Measurements from ENCODE around the gene RAB40C. TPM values are rescaled to one million over a fixed set of nuclear protein-coding genes. Genes with fewer than 3 reads are reported as not detected.

The RAB40C gene
- total RNA-seq, 1 experiment from 2014 or later: 20.8 TPM

Other genes starting within 250 kb of the RAB40C start
- 46.9 and 48.3 TPM in 2 replicates for gene AXIN1, start 237.3 kb upstream of the RAB40C start, total RNA-seq (2014; rRNA removed; shearing (Covaris generic); ENCODE audit: low replicate concordance)
- gene MRPL28, start 219.5 kb upstream of the RAB40C start, total RNA-seq (2014; rRNA removed; shearing (Covaris generic); ENCODE audit: low replicate concordance): 172 and 192 TPM in 2 replicates
- 34.2 and 35.5 TPM in 2 replicates for gene PGAP6, start 208.1 kb upstream of the RAB40C start, total RNA-seq (2014; rRNA removed; shearing (Covaris generic); ENCODE audit: low replicate concordance)
- gene NME4, start 192.9 kb upstream of the RAB40C start, total RNA-seq (2014; rRNA removed; shearing (Covaris generic); ENCODE audit: low replicate concordance): 188 and 350 TPM in 2 replicates
- 31.6 and 37.1 TPM in 2 replicates for gene DECR2, start 188.2 kb upstream of the RAB40C start, total RNA-seq (2014; rRNA removed; shearing (Covaris generic); ENCODE audit: low replicate concordance)
- 33.1 and 42.8 TPM in 2 replicates for gene RAB11FIP3, start 164.4 kb upstream of the RAB40C start, total RNA-seq (2014; rRNA removed; shearing (Covaris generic); ENCODE audit: low replicate concordance)
- gene CAPN15, start 62.4 kb upstream of the RAB40C start, total RNA-seq (2014; rRNA removed; shearing (Covaris generic); ENCODE audit: low replicate concordance): 42.2 and 55.9 TPM in 2 replicates
- not detected in 2 replicates for gene PRR35, start 29.7 kb upstream of the RAB40C start, total RNA-seq (2014; rRNA removed; shearing (Covaris generic); ENCODE audit: low replicate concordance)
- gene NHLRC4, start 23.1 kb upstream of the RAB40C start, total RNA-seq (2014; rRNA removed; shearing (Covaris generic); ENCODE audit: low replicate concordance): not detected in 2 replicates
- 13.1 and 31.7 TPM in 2 replicates for gene PIGQ, start 20.1 kb upstream of the RAB40C start, total RNA-seq (2014; rRNA removed; shearing (Covaris generic); ENCODE audit: low replicate concordance)
- gene WFIKKN1, start 40.9 kb downstream of the RAB40C start, total RNA-seq (2014; rRNA removed; shearing (Covaris generic); ENCODE audit: low replicate concordance): not detected in 2 replicates
- 145 and 183 TPM in 2 replicates for gene METTL26, start 46.2 kb downstream of the RAB40C start, total RNA-seq (2014; rRNA removed; shearing (Covaris generic); ENCODE audit: low replicate concordance)
- gene MCRIP2, start 51.8 kb downstream of the RAB40C start, total RNA-seq (2014; rRNA removed; shearing (Covaris generic); ENCODE audit: low replicate concordance): 22.2 and 50.3 TPM in 2 replicates
- 6.0 and 17.3 TPM in 2 replicates for gene WDR90, start 59.3 kb downstream of the RAB40C start, total RNA-seq (2014; rRNA removed; shearing (Covaris generic); ENCODE audit: low replicate concordance)
- 48.7 and 72.8 TPM in 2 replicates for gene RHOT2, start 78.1 kb downstream of the RAB40C start, total RNA-seq (2014; rRNA removed; shearing (Covaris generic); ENCODE audit: low replicate concordance)
- 0.16 TPM in 1 of 2 replicates, not detected in the other for gene RHBDL1, start 85.6 kb downstream of the RAB40C start, total RNA-seq (2014; rRNA removed; shearing (Covaris generic); ENCODE audit: low replicate concordance)
- gene STUB1, start 90.3 kb downstream of the RAB40C start, total RNA-seq (2014; rRNA removed; shearing (Covaris generic); ENCODE audit: low replicate concordance): 301 and 418 TPM in 2 replicates
- gene JMJD8, start 94.3 kb downstream of the RAB40C start, total RNA-seq (2014; rRNA removed; shearing (Covaris generic); ENCODE audit: low replicate concordance): 15.1 and 66.3 TPM in 2 replicates
- 8.0 and 8.2 TPM in 2 replicates for gene WDR24, start 100.3 kb downstream of the RAB40C start, total RNA-seq (2014; rRNA removed; shearing (Covaris generic); ENCODE audit: low replicate concordance)
- gene FBXL16, start 115.7 kb downstream of the RAB40C start, total RNA-seq (2014; rRNA removed; shearing (Covaris generic); ENCODE audit: low replicate concordance): 0.16 and 0.67 TPM in 2 replicates
- gene METRN, start 125.1 kb downstream of the RAB40C start, total RNA-seq (2014; rRNA removed; shearing (Covaris generic); ENCODE audit: low replicate concordance): 33.7 and 71.7 TPM in 2 replicates
- 27.0 and 44.0 TPM in 2 replicates for gene ANTKMT, start 131.1 kb downstream of the RAB40C start, total RNA-seq (2014; rRNA removed; shearing (Covaris generic); ENCODE audit: low replicate concordance)
- 0.59 and 4.9 TPM in 2 replicates for gene CCDC78, start 136.4 kb downstream of the RAB40C start, total RNA-seq (2014; rRNA removed; shearing (Covaris generic); ENCODE audit: low replicate concordance)
- gene HAGHL, start 137.0 kb downstream of the RAB40C start, total RNA-seq (2014; rRNA removed; shearing (Covaris generic); ENCODE audit: low replicate concordance): 9.4 and 13.3 TPM in 2 replicates
- 39.0 and 72.9 TPM in 2 replicates for gene CIAO3, start 150.9 kb downstream of the RAB40C start, total RNA-seq (2014; rRNA removed; shearing (Covaris generic); ENCODE audit: low replicate concordance)
- gene MSLN, start 170.7 kb downstream of the RAB40C start, total RNA-seq (2014; rRNA removed; shearing (Covaris generic); ENCODE audit: low replicate concordance): not detected in 2 replicates
- 60.9 and 77.3 TPM in 2 replicates for gene RPUSD1, start 198.3 kb downstream of the RAB40C start, total RNA-seq (2014; rRNA removed; shearing (Covaris generic); ENCODE audit: low replicate concordance)
- 18.9 and 22.6 TPM in 2 replicates for gene CHTF18, start 198.6 kb downstream of the RAB40C start, total RNA-seq (2014; rRNA removed; shearing (Covaris generic); ENCODE audit: low replicate concordance)
- gene GNG13, start 210.7 kb downstream of the RAB40C start, total RNA-seq (2014; rRNA removed; shearing (Covaris generic); ENCODE audit: low replicate concordance): not detected in 2 replicates

Measured in MG63 (cell line).